ENCODE measurements around the gene DNAJC1. TPM values are rescaled to one million over a fixed set of nuclear protein-coding genes. Genes with fewer than 3 reads are reported as not detected.

Gene DNAJC1
- total and polyA plus RNA-seq, 10 of the 15 experiments (the other 5 are each of a cell fraction or from before 2014, with no cell fraction given): 2.5 to 39.3 (median 20.4) TPM

GRCh38 chr10:21860718-21861117 is 142.8 kb downstream of the DNAJC1 start:
- in situ Hi-C loops (cut with MboI): no loop called here
- TF ChIP-seq SP1 (IDR thresholded peaks at IDR 0.05; ENCODE audit: low read depth, low read length): no peak
- TF ChIP-seq RUNX3 (IDR thresholded peaks at IDR 0.05; ENCODE audit: low read length): peak; percentile 62; the same call in 1 of the 2 replicates
- Histone ChIP-seq H2AFZ (ENCODE audit: control insufficient read depth, low read depth, low read length) (no peak overlapping the region), H3K27ac (ENCODE audit: control insufficient read depth, insufficient read depth) (no peak overlapping the region), H3K9ac (ENCODE audit: control insufficient read depth, insufficient read depth, low read length) (no peak overlapping the region), H3K4me2 (ENCODE audit: control insufficient read depth, insufficient read depth) (no peak overlapping the region), H3K9me3 (replicated peaks; ENCODE audit: control insufficient read depth, insufficient read depth, low read length) (no peaks in the 10 kb centered on the region; the same call in 2 of the 3 replicates), H3K79me2 (ENCODE audit: control insufficient read depth, insufficient read depth, low read length) (no peaks in the 10 kb centered on the region), H4K20me1 (ENCODE audit: control insufficient read depth, insufficient read depth) (no peaks in the 10 kb centered on the region), H3K4me3 (no peak overlapping the region), H3K36me3 (ENCODE audit: control insufficient read depth in 2 of 2, insufficient read depth in 2 of 2, low read length in 1 of 2) (no peaks in the 10 kb centered on the region), H3K27me3 (replicated peaks in 1 of 2; ENCODE audit: control insufficient read depth in 2 of 2, insufficient read depth in 2 of 2, low read length in 1 of 2) (no peaks in the 10 kb centered on the region), H3K4me1 (ENCODE audit: control insufficient read depth, insufficient read depth, low read length) (no peaks in the 10 kb centered on the region)
- SMC1A ChIA-PET (ENCODE audit: uncharacterized antibody, unreplicated experiment): no interaction called here
- peak; percentile 3 for DNase-seq (ENCODE audit: low read depth, low spot score)
- FAIRE-seq: no peak
- no TSS peak for BruUV-seq (replicated peaks)
- RAD21 ChIA-PET (ENCODE audit: unreplicated experiment): no interaction called here
- intact Hi-C loops (cut with micrococcal nuclease; ENCODE audit: unreplicated experiment): no loop called here
- CTCF ChIA-PET: no interaction called here
- 100% methylated on average over 1 of the region's 1 CpG for WGBS (ENCODE audit: insufficient coverage, insufficient replicate concordance, low lambda C conversion rate, missing lambda C conversion rate)
- ATAC-seq: peak; percentile 52
- POLR2A ChIA-PET: no interaction called here

DNA sequence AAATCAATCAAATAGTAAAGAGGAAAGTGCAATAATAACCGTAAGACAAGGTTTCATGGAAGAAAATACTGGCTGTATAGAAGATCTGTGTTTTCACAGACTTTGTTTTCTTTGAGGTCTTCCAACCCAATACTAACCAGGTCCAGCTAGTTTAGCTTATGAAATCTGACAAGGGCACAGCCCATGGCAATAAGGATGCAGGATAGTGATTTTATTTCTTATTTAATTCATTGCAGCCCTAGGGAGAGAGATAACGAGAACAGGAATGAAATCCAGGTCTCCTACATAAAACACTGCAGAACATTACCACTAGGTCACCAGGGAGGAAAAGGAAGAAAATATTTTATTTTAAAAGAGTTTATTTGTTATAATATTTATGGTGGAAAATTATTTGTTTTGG is 145.1 kb downstream of the DNAJC1 start:
- BruUV-seq (replicated peaks): no TSS peak
- Histone ChIP-seq H3K27ac (ENCODE audit: control insufficient read depth, insufficient read depth) (no peak overlapping the region), H3K4me2 (ENCODE audit: control insufficient read depth, insufficient read depth) (no peak overlapping the region), H3K4me3 (no peak overlapping the region), H4K20me1 (ENCODE audit: control insufficient read depth, insufficient read depth) (no peaks in the 10 kb centered on the region), H3K9me3 (replicated peaks; ENCODE audit: control insufficient read depth, insufficient read depth, low read length) (no peaks in the 10 kb centered on the region), H3K79me2 (ENCODE audit: control insufficient read depth, insufficient read depth, low read length) (no peaks in the 10 kb centered on the region), H2AFZ (ENCODE audit: control insufficient read depth, low read depth, low read length) (no peak overlapping the region), H3K9ac (ENCODE audit: control insufficient read depth, insufficient read depth, low read length) (no peak overlapping the region), H3K27me3 (replicated peaks in 1 of 2; ENCODE audit: control insufficient read depth in 2 of 2, insufficient read depth in 2 of 2, low read length in 1 of 2) (no peaks in the 10 kb centered on the region), H3K4me1 (ENCODE audit: control insufficient read depth, insufficient read depth, low read length) (no peaks in the 10 kb centered on the region), H3K36me3 (ENCODE audit: control insufficient read depth in 2 of 2, insufficient read depth in 2 of 2, low read length in 1 of 2) (no peaks in the 10 kb centered on the region)
- FAIRE-seq: no peak
- ChIA-PET RAD21 (ENCODE audit: unreplicated experiment) (no interaction called here), SMC1A (ENCODE audit: uncharacterized antibody, unreplicated experiment) (no interaction called here), POLR2A (no interaction called here), CTCF (no interaction called here)
- no peak for TF ChIP-seq MEF2B (IDR thresholded peaks at IDR 0.05; ENCODE audit: partially characterized antibody, poor library complexity, severe bottlenecking)
- no peak for TF ChIP-seq NBN (IDR thresholded peaks at IDR 0.05)
- no peak for TF ChIP-seq SP1 (IDR thresholded peaks at IDR 0.05; ENCODE audit: low read depth, low read length)
- no peak for TF ChIP-seq SMC3 (IDR thresholded peaks at IDR 0.05; ENCODE audit: borderline replicate concordance, low read length)
- no peak for TF ChIP-seq SIX5 (IDR thresholded peaks at IDR 0.05; ENCODE audit: low read depth, low read length, severe bottlenecking)
- TF ChIP-seq YBX1 (IDR thresholded peaks at IDR 0.05): no peak
- TF ChIP-seq ZNF207 (IDR thresholded peaks at IDR 0.05; ENCODE audit: borderline replicate concordance): no peak
- TF ChIP-seq, protein P1, sequence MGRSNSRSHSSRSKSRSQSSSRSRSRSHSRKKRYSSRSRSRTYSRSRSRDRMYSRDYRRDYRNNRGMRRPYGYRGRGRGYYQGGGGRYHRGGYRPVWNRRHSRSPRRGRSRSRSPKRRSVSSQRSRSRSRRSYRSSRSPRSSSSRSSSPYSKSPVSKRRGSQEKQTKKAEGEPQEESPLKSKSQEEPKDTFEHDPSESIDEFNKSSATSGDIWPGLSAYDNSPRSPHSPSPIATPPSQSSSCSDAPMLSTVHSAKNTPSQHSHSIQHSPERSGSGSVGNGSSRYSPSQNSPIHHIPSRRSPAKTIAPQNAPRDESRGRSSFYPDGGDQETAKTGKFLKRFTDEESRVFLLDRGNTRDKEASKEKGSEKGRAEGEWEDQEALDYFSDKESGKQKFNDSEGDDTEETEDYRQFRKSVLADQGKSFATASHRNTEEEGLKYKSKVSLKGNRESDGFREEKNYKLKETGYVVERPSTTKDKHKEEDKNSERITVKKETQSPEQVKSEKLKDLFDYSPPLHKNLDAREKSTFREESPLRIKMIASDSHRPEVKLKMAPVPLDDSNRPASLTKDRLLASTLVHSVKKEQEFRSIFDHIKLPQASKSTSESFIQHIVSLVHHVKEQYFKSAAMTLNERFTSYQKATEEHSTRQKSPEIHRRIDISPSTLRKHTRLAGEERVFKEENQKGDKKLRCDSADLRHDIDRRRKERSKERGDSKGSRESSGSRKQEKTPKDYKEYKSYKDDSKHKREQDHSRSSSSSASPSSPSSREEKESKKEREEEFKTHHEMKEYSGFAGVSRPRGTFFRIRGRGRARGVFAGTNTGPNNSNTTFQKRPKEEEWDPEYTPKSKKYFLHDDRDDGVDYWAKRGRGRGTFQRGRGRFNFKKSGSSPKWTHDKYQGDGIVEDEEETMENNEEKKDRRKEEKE (IDR thresholded peaks at IDR 0.05): no peak
- no peak for TF ChIP-seq RELA (IDR thresholded peaks at IDR 0.05; ENCODE audit: borderline replicate concordance, partially characterized antibody)
- TF ChIP-seq NR2F1 (conservative IDR thresholded peaks at IDR 0.05): no peak
- no peak for ATAC-seq
- intact Hi-C loops (cut with micrococcal nuclease; ENCODE audit: unreplicated experiment) (no loop called here), in situ Hi-C loops (cut with MboI) (no loop called here)
- WGBS (ENCODE audit: insufficient coverage, insufficient replicate concordance, low lambda C conversion rate, missing lambda C conversion rate): 74% methylated on average over 2 of the region's 2 CpGs
- no peak for DNase-seq (ENCODE audit: low read depth, low spot score)

Measured in GM12878 (cell line).